Measurements from ENCODE around the gene SPATA9. TPM values are rescaled to one million over a fixed set of nuclear protein-coding genes. Genes with fewer than 3 reads are reported as not detected.

Gene SPATA9
- total RNA-seq, 4 donors from 2014 or later, result 0.84 to 2.4 (median 1.4) TPM

GRCh38 chr5:95728494-95729114 is 45.8 kb upstream of the SPATA9 start:
- TF ChIP-seq, protein P1, sequence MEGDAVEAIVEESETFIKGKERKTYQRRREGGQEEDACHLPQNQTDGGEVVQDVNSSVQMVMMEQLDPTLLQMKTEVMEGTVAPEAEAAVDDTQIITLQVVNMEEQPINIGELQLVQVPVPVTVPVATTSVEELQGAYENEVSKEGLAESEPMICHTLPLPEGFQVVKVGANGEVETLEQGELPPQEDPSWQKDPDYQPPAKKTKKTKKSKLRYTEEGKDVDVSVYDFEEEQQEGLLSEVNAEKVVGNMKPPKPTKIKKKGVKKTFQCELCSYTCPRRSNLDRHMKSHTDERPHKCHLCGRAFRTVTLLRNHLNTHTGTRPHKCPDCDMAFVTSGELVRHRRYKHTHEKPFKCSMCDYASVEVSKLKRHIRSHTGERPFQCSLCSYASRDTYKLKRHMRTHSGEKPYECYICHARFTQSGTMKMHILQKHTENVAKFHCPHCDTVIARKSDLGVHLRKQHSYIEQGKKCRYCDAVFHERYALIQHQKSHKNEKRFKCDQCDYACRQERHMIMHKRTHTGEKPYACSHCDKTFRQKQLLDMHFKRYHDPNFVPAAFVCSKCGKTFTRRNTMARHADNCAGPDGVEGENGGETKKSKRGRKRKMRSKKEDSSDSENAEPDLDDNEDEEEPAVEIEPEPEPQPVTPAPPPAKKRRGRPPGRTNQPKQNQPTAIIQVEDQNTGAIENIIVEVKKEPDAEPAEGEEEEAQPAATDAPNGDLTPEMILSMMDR (IDR thresholded peaks at IDR 0.05), result no peak
- ATAC-seq (ENCODE audit: low FRiP score) (no peak), DNase-seq (ENCODE audit: low spot score) (no peak)

GRCh38 chr5:95727764-95728191 is 45.0 kb upstream of the SPATA9 start:
- no peak for DNase-seq (ENCODE audit: low spot score)
- TF ChIP-seq, protein P1 (IDR thresholded peaks at IDR 0.05), result no peak
- no peak for ATAC-seq (ENCODE audit: low FRiP score)

DNA sequence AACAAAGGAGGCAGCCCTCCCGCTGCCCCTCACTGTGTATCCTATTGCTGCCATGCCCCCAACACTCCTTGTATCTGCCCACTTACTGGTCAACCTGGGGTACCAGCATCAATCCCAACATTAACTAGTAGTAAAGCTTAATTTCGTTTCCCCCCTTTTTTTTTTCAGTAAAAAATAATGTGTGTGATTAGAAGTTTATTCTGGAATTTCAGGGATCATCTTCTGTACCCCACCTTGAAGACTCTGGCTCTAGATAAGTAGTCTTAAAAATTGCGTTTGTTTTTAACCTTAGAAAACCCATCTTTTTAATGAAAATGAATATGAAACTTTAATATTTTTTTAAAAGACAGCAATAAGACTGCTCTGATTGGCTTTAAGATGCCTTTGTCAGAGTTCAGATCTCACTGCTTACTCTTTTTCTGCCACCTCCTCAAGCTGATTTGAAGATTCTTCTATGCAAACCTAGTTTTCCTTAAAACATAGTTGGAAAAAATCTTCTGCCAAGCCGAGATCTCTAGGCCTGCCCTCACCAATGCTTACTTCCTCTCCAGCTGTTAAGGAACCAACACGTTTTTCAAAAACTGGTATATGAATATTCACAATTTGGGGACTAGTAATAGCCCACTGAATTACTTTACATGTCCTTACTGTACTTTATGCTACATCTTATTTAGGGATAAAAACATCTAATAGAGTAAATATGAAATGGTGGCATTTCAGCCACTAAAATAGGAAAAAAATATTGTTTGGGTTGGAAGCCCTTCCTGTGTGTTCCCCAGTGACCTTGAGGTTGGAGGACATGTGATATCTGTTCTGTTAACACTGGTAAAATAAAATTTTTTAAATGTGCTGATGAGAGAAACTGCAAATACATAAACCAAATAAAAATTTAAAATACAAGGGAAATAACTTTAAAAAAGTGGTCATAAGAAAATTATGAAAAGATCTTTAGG is 44.3 kb upstream of the SPATA9 start:
- ATAC-seq (ENCODE audit: low FRiP score), result no peak
- TF ChIP-seq, protein P1 (IDR thresholded peaks at IDR 0.05), result no peak
- DNase-seq (ENCODE audit: low spot score), result no peak

- no peak for ATAC-seq (ENCODE audit: low FRiP score)
- TF ChIP-seq, protein P1 (IDR thresholded peaks at IDR 0.05), result no peak
Measured at GRCh38 chr5:95725937-95726810, 43.4 kb upstream of the SPATA9 start.

DNA sequence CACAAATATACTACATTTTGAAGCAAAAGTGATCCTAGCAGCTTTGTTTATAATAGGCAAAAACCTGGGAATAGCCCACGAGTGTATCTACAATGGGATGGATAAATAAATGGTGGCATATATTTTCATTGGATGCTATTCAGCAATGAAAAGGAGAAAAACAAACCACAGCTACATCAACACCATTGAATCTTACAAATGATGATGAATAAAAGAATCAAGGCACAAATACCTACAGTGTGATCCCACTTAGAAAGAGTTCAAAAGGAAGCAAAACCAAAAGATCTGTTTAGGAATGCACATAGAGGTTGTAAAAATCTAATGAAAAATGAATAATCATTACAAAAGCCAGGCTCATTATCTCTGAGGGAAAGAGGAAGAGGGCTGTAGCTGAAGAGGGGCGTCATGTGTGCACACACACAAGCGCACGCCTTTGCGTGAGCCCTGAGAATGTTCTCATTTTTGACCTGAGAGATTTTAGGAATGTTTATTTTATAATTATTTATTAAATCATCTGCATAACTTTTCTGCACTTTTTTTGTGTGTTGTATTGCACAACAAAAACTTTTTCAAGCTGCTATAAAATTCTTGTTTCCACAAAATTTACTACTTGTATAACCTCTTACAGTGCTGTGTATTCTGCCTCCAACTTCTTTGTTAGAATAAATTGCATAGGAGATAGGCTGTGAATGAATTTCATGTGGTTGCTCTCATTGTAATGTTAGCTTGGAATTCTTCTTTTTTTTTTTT is 42.5 kb upstream of the SPATA9 start:
- TF ChIP-seq, protein P1 (IDR thresholded peaks at IDR 0.05), result no peak
- DNase-seq (ENCODE audit: low spot score) (no peak), ATAC-seq (ENCODE audit: low FRiP score) (no peak)

More at GRCh38 chr5:95725937-95726810, 43.4 kb upstream of the SPATA9 start:
- no peak for DNase-seq (ENCODE audit: low spot score)
